Measurements from ENCODE around the gene SKIDA1.

Gene SKIDA1

GRCh38 chr10:21521751-21522533 lies 3.5 kb downstream of the SKIDA1 start:
- no peak overlapping the region for H3K27ac ChIP-seq
- TF ChIP-seq, protein P1, sequence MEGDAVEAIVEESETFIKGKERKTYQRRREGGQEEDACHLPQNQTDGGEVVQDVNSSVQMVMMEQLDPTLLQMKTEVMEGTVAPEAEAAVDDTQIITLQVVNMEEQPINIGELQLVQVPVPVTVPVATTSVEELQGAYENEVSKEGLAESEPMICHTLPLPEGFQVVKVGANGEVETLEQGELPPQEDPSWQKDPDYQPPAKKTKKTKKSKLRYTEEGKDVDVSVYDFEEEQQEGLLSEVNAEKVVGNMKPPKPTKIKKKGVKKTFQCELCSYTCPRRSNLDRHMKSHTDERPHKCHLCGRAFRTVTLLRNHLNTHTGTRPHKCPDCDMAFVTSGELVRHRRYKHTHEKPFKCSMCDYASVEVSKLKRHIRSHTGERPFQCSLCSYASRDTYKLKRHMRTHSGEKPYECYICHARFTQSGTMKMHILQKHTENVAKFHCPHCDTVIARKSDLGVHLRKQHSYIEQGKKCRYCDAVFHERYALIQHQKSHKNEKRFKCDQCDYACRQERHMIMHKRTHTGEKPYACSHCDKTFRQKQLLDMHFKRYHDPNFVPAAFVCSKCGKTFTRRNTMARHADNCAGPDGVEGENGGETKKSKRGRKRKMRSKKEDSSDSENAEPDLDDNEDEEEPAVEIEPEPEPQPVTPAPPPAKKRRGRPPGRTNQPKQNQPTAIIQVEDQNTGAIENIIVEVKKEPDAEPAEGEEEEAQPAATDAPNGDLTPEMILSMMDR (conservative IDR thresholded peaks at IDR 0.05) = no peak

- no peak overlapping the region for H3K27ac ChIP-seq
- no peak for TF ChIP-seq ZFX (IDR thresholded peaks at IDR 0.05)
- TF ChIP-seq, protein P1 (conservative IDR thresholded peaks at IDR 0.05) = no peak
Observed at GRCh38 chr10:21520949-21521348, 4.5 kb downstream of the SKIDA1 start.

- no peak for TF ChIP-seq ZFX (IDR thresholded peaks at IDR 0.05)
- TF ChIP-seq, protein P1 (conservative IDR thresholded peaks at IDR 0.05) = no peak
Observed at GRCh38 chr10:21520509-21520908, 5.0 kb downstream of the SKIDA1 start.

GRCh38 chr10:21519941-21520436 lies 5.5 kb downstream of the SKIDA1 start:
- TF ChIP-seq, protein P1 (conservative IDR thresholded peaks at IDR 0.05) = no peak
- no peak for TF ChIP-seq ZFX (IDR thresholded peaks at IDR 0.05)
- no peak overlapping the region for H3K27ac ChIP-seq

More at GRCh38 chr10:21520509-21520908, 5.0 kb downstream of the SKIDA1 start:
- H3K27ac ChIP-seq = no peak overlapping the region

DNA sequence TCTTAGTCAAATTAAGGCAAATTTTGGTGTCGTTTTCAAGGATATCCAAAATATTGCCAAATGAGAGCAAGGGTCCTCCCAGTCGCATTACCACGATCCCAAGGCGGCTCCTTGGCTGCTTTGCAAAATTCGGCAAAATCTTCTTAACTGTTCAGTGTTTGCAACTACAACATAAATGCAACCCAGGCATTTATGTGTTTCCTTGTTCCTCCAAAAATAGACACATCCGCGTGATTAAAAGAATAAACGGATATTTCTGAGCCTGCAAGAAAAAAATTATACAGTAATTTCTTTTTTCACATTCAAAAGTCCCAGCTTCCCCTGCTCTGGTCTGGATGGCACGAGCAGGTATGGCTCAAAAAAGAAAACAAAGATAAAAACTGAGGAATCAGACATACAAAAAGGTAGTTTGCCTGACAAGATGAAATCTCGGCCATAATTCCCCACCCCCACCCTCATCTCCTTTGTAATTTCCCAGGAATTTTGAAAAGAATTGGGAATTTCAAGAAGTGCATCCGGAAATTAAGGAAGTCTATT lies 6.0 kb downstream of the SKIDA1 start:
- TF ChIP-seq, protein P1 (conservative IDR thresholded peaks at IDR 0.05) = no peak
- no peak for TF ChIP-seq ZFX (IDR thresholded peaks at IDR 0.05)
- H3K27ac ChIP-seq = no peak overlapping the region

- TF ChIP-seq ZFX (IDR thresholded peaks at IDR 0.05) = no peak
- TF ChIP-seq, protein P1 (conservative IDR thresholded peaks at IDR 0.05) = no peak
- H3K27ac ChIP-seq = no peak overlapping the region
Observed at GRCh38 chr10:21518641-21519396, 6.7 kb downstream of the SKIDA1 start.
